HEK293T (cell line): ENCODE data around the gene GPS1.

ENCODE experiments used
- ARNT ChIP-seq: fragments of 450-650 bp; IDR thresholded peaks from 2 replicates; pipeline ENCODE4 v1.6.1; 2017; ENCODE audit warnings: mild to moderate bottlenecking
- BHLHE40 ChIP-seq: fragments of 450-650 bp; IDR thresholded peaks from 2 replicates; pipeline ENCODE4 v1.6.1; 2016; ENCODE audit warnings: mild to moderate bottlenecking, moderate library complexity, borderline replicate concordance
- CTBP1 ChIP-seq: fragments of 450-650 bp; IDR thresholded peaks from 2 replicates; pipeline ENCODE4 v1.6.1; 2016; ENCODE audit warnings: borderline replicate concordance
- ELF4 ChIP-seq: fragments of 450-650 bp; IDR thresholded peaks from 2 replicates; pipeline ENCODE4 v1.6.1; 2017; ENCODE audit warnings: antibody characterized with exemption
- FOXK2 ChIP-seq: fragments of 450-650 bp; IDR thresholded peaks from 2 replicates; pipeline ENCODE4 v1.6.1; 2016; ENCODE audit warnings: mild to moderate bottlenecking
- FOXM1 ChIP-seq: fragments of 450-650 bp; IDR thresholded peaks from 2 replicates; pipeline ENCODE4 v1.6.1; 2017; ENCODE audit warnings: mild to moderate bottlenecking, borderline replicate concordance
- L3MBTL2 ChIP-seq: fragments of 450-650 bp; conservative IDR thresholded peaks from 2 replicates; pipeline ENCODE4 v1.6.1; 2016; ENCODE audit warnings: mild to moderate bottlenecking
- LEF1 ChIP-seq: fragments of 450-650 bp; IDR thresholded peaks from 2 replicates; pipeline ENCODE4 v1.6.1; 2017; ENCODE audit warnings: mild to moderate bottlenecking, borderline replicate concordance
- NFRKB ChIP-seq: fragments of 450-650 bp; IDR thresholded peaks from 2 replicates; pipeline ENCODE4 v1.6.1; 2016; ENCODE audit warnings: mild to moderate bottlenecking, moderate library complexity
- SP1 ChIP-seq: fragments of 450-650 bp; IDR thresholded peaks from 2 replicates; pipeline ENCODE4 v1.6.1; 2017
- TARDBP ChIP-seq: fragments of 450-650 bp; IDR thresholded peaks from 2 replicates; pipeline ENCODE4 v1.6.1; 2016
- ZNF384 ChIP-seq: fragments of 450-650 bp; IDR thresholded peaks from 2 replicates; pipeline ENCODE4 v1.6.1; 2016
- TF ChIP-seq, protein P1 (sequence below): fragments of 450-650 bp; IDR thresholded peaks from 2 replicates; pipeline ENCODE4 v1.6.1; 2016

DNA sequence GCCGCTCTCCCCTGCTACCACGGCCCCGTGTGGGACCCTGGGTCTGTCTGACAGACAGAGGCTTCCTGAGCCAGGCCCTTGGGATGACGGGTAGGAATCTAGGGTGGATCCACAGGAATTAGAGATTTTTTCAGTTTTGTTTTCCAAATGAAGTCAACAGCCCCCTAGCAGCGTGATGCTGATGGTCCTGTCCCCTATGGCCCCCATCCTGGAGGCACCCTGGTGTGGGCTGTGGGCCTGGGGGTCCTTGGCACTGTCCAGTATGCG lies 44.5 kb upstream of the GPS1 start:
- TF ChIP-seq FOXK2 = no peak
- no peak for TF ChIP-seq ARNT
- TF ChIP-seq ELF4 = no peak
- TF ChIP-seq LEF1 = no peak
- TF ChIP-seq CTBP1 = no peak
- no peak for TF ChIP-seq ZNF384
- TF ChIP-seq NFRKB = no peak
- no peak for TF ChIP-seq BHLHE40
- no peak for TF ChIP-seq SP1
- TF ChIP-seq TARDBP = no peak
- TF ChIP-seq FOXM1 = no peak
- TF ChIP-seq, protein P1, sequence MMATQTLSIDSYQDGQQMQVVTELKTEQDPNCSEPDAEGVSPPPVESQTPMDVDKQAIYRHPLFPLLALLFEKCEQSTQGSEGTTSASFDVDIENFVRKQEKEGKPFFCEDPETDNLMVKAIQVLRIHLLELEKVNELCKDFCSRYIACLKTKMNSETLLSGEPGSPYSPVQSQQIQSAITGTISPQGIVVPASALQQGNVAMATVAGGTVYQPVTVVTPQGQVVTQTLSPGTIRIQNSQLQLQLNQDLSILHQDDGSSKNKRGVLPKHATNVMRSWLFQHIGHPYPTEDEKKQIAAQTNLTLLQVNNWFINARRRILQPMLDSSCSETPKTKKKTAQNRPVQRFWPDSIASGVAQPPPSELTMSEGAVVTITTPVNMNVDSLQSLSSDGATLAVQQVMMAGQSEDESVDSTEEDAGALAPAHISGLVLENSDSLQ = no peak
- no peak for TF ChIP-seq L3MBTL2
